Activated CD8-positive, alpha-beta memory T cell treated with anti-CD3 and anti-CD28 coated beads for 48 hours (primary cell): ENCODE measurements around the gene GGT6.

Source experiments
- DNase-seq, 3 experiments: peaks; one replicate each; pipeline ENCODE4 v3.0.0-alpha.2; 2020; ENCODE audit warnings: low read depth in 2 of 3, low spot score in 2 of 3

Gene GGT6

DNA sequence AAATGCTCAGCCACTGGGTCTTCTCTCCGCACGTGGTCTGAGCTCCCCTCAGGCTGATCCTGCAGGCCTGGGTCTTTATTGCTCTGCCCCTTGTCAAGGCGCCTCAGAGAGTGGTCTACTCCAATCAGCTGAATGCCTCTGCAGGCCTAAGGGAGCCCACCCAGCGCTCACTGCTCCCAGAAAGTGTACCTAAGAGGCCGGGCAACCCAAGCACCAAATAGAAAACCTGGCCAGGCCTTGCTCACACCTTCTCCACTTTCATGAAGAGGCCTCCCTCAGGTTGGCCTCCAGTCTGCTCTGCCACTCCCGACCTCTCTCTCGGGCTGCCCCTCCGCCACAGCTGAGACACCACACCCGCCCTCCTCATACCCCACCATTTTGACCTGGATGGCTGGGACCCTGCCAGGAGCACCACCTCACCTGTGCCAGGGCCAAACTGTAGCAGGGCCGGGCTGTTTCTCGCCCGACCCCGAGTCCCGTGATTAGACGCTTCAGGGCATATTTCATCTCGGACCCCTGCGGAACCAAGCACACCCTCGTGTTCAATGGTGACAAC lies 5.9 kb downstream of the GGT6 start:
- DNase-seq = no peak

- no peak for DNase-seq
These were observed 6.7 kb downstream of the GGT6 start for GRCh38 chr17:4553669-4554068.

DNA sequence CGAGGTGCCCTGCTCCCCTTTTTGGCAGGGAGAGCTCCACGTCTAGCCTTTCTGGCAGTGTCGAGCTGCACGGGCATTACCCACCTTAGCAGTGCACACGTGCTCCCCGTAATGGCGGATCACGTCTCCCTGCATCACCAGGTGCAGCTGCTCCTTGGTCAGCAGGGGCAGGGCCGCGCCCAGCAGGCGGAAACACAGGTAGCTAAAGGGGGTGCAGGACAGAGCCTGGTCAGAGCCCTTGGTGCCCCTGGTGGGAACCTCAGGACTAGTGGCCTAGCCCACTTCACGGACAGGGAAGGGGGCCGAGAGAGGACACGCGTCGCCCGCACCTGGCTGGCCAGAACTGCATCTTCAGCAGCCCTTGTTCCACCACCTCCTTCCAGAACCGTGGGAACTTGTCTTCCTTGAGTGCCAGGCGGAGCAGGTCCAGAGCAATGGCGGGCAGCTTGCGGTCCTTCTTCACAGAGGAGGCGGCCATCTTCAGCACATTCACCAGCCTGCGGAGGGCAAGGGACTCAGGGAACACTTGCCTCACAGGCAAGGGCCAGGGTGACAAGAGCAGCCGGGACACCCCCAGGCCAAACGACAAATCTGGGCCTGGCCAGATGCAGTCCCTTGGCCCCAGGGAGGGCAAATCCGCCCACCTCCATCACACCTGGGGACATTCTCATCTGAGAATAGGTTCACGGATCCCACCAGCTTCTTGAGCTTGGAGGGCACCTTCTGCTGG lies 8.4 kb downstream of the GGT6 start:
- DNase-seq = no peak

GRCh38 chr17:4551141-4551540 lies 9.2 kb downstream of the GGT6 start:
- DNase-seq = no peak

DNA sequence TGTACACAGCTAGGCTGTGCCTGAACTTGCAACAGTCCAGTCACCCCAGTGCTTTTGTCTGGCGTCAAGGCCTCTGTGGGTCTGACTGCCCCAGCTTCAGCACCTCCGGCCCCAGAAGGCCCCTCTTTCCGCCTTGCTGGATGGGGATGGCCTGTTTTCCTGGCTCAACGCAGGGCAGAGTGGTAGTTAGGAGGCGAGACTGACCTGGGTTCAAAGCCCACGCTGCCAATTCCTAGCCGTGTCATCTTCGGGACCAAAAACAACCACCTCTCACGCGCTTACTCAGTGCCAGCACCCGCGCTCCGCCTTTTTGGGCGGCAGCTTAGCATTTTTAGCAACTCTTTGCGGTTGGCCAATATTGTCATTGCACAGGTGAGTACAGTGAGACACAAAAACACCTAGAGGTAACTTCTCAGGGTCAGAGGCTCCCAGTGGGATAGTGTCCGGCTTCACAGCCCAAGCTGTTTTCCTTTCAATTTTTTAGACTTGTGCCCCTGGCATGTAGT lies 9.8 kb downstream of the GGT6 start:
- no peak for DNase-seq

GRCh38 chr17:4549781-4550533 lies 10.4 kb downstream of the GGT6 start:
- DNase-seq = no peak

- DNase-seq = no peak
These were observed 11.5 kb downstream of the GGT6 start for GRCh38 chr17:4548721-4549531.

DNA sequence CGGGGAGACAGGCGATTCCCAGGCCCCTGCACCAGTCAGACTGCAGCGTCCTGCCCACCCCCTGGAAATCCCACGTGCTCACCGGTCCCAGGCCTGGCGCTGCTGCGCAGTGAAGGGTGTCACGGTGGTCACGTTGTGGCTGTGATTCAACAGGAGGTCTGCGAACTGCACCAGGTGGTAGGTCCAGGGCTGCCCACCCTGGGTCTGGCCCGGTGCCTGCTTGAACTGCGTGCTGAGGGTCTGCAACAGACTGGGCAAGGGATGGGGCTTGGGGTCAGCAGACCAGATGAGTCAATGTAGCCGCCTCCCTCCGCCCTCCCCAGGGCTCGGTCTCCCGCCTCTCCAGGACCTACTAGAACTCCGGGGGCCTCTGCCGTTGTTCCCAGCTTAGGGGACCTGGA lies 12.3 kb downstream of the GGT6 start:
- no peak for DNase-seq

GRCh38 chr17:4547118-4547906 lies 13.1 kb downstream of the GGT6 start:
- DNase-seq = no peak

GRCh38 chr17:4545217-4545951 lies 15.0 kb downstream of the GGT6 start:
- DNase-seq = no peak

DNA sequence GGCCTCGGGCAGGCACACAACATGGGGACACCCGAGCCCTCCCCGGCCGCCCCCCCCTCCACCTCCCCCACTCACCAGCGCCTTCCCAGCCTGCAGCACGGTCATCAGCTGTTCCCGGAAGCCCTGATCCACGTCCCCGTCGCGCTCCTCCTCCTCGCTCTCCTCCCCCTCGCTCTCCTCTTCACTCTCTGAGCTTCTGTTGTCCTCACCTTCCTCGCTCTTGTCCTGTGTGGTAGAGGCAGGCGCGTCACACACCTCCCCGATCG lies 15.5 kb downstream of the GGT6 start:
- DNase-seq = no peak

GRCh38 chr17:4544135-4544950 lies 16.0 kb downstream of the GGT6 start:
- no peak for DNase-seq

DNA sequence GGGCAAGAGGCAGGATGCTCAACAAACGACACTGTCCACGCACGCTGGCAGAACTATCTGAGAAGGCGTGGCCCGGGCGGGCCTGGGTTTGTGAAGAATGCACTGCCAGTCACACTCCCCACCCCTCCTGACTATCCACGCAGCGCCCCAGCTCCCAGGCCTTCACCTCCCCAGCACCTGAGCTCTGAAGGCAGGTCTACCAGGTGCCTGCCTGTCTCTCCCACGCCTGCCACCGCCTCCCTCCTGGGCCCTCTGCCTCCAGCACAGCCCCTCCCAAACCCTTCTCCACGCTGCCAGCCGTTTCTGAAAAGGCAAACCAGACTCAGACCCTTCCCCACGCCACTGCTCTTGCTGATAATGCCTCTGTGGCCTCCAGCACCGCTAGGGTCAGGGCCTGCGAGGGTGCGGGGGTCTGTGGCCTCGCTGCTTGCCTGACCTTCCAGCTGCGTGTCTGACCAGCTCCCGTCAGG lies 16.8 kb downstream of the GGT6 start:
- DNase-seq = no peak

DNA sequence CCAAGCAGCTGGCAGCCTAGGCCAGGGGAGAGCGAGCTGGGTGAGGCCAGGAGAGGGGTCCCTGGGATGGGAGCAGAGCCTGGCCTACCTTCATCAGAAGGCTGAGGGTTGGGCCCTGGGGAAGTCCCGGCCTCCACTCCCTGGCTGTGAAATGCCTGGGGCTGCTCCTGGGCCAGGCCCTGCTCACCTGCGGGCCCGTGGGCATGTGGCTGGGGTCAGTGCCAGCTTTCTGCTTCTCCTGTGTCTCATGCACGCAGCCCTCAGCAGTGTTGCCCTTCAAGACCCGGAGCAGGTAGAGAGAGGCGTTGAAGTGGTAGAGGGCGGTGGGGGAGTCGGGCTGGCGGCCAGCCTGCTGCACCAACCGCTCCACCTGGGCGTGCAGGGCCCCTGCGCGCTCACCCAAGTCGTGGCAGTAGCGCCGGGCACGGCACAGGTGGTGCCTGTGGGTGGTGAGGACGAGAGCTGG lies 17.6 kb downstream of the GGT6 start:
- DNase-seq = no peak

GRCh38 chr17:4542003-4542725 lies 18.2 kb downstream of the GGT6 start:
- no peak for DNase-seq

DNA sequence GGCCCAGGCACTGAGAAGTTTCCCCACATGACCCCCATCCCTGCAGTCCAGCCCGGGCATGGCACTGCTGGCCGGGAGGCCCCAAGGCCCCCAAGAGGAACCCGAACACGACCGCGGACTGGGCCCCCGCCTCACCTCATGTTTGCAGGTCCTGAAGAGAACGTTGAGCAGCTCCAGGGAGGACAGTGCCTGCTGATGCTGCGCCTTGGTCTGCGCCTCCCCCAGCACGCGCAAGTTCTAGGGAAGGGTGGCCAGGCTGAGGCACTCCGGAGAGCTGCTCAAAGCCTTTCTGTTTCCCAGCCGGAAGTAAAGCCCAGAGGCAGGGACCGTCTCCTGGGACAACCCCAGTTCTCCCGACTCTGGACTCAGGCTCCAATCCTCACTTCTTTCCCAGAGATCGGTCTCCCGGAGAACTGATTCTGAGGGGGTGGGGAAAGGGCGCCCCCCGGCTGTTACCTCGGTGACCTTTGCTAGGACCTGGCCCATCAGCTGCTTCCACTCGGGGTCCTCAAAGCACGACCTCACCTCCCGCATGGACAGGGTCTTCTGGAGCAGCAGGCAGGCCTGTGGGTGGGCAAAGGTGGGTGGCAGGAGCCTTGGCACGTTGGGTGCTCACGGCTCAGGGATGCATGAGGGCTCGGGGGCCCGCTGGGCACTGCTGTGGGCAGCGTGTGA lies 18.9 kb downstream of the GGT6 start:
- no peak for DNase-seq

- no peak for DNase-seq
These were observed 19.6 kb downstream of the GGT6 start for GRCh38 chr17:4540687-4541327.
